GM21737 (cell line): Measurements from ENCODE around the gene UQCR11.

Experiments used
- ATAC-seq: cut with Tn5 transposase; IDR thresholded peaks from one replicate; pipeline ENCODE4 v1.9.1; 2021; ENCODE audit warnings: mild to moderate bottlenecking, moderate library complexity; ENCODE audit not compliant: unreplicated experiment

The UQCR11 gene

DNA sequence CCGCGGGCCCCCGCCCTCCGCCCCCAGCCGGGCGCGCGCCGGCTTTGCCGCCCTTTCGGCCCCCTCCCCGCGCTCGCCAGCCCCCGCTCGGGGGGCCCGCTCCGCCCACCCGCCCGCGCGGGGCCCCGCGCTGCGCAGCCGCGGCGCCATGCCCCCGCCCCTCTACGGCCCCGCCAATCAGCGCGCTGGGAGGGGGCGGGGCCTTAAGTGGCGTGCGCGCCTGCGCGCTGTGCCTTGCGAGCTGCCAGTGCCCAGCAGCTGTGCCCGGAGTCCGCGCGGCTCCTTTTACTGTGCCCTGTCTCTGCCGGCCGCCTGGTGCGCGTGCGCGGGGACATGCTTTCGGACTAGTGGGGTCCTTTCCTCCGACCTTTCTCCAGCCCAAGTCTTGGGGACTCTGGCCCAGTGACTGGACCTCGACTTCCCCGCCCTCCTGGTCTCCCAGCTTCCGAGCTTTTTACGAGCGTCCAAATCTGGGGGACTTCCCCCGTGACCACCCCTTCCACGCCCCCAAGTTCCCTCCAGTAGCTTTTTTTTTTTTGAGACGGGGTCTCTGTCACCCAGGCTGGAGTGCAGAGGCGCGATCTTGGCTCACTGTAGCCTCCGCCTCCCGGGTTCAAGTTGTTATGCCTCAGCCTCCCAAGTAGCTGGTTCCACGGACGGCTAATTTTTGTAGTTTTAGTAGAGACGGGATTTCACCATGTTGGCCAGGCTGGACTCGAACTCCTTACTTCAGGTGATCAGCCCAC lies 12.3 kb downstream of the UQCR11 start, which contains the start of gene MBD3:
MBD3 (minus strand) TSS at position 111 of the 746 bp plus-strand sequence. CDS start 234 bp downstream, outside the sequence.
- peak; percentile 62 for ATAC-seq

DNA sequence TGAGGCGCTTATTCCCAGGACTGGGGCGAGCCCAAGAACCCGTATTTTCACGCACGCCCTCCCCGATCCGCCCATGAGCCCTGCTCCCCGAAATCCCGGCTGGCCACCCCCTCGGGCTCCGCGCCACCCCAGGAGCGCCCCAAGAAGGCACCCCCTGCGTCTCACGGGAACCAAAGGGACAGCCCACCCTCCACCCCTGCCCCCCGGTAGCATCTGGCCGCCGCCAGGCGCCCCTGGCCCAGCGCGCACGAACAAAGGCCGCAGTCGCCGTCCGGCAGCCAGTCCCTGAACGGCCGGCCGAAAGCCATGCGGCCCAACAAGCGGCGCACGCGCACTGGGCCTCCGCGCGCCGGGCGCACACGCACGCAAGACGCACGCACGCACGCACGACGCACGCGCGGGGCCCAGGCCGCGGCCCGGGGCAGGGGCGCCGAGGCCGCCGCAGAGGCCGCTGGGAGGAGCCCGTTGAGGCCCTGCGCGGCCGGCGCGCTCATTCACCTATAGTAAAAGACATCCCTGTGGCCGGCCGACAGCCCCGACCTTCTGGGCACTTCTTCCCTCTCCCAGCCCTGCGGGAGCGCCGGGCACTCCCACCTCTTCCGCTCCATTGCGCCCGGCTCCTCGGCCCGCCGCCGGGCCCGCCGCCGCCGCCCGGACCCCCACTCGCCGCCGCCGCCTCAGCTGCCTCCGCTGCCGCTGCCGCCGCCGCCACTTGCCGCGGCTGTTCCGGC lies 13.1 kb downstream of the UQCR11 start:
- ATAC-seq: peak; percentile 66

DNA sequence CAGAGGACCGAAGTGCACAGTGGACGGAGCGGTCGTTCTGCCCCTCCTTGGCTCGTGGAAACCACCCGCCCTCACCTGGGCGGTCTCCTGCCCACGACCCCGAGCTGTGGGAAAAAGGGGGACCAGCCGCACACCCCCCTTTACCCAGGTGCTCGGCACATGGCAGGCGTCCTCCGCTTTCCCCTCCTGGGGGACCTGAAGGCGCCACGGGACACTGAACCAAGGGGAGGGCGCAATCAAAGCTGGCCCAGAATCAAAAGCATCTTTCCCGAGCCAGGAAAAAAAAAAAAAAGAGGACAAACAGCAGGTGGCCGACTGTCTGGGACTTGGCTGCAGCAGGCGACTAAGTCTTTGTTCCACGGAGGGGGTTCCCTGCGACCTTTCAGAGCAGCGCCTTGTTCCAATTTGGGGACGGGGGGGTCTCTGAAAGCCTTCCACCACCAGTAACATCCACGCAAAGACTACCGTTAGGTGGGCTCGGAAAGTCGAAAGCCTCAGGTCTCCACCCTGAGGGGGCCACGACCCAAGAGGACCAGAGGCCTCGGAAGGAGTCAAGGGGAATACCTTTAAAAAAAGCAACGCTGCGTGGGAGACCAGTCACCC lies 13.7 kb downstream of the UQCR11 start:
- ATAC-seq: no peak

DNA sequence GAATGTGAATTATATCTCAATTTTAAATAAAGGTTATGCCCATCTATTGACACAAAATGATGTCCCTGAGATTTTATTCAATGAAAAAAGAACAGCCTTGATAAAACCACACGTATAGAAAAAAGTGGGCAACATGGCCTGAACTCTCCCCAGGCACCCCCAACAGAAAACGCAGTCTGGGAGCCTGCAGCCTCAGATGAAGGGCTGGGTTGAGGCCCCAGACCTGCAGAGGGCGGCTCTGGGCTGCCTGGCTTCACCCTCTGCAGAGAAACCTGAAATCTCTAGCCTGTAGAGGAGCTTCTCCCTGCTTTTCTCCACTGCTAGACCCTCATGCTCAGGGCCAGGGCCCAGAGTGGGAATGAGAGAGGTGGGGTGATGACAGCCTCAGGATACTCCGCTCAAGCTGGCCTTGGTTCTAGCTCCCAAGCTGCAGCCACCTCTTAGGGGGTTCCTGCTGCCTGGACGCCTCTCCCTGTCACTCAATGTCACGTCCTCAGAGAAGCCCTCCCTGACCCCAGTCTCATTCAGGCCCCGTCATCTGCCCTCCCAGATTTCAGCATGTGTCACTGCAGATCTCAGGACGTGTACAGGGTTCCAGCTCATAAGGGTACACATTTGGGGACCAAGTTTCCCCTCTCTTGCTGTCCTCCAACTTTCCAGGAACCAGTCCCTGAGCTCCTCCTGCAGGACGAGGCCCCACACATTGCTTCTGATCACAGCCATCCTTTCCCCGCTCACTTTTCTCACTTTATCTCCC lies 14.4 kb downstream of the UQCR11 start:
- ATAC-seq: no peak

DNA sequence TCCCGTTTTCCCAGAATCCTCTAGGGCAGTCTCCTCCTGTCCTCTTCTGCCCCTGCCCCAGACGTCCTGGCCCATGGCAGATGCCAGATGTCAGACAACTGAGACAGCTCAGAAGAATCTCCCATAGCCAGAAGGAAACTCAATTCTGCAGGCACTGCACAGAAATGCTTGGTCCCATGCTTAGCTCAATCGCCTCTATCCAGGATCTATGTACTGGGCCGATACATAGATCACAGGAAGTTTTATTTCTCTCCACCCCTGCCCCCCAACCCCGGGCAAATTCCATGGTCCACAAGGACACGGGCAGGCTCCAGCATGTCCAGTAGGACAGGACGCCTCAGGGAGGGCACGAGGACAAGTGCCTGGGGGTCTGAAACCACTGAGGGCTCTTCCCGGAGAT lies 17.4 kb downstream of the UQCR11 start:
- ATAC-seq: no peak

DNA sequence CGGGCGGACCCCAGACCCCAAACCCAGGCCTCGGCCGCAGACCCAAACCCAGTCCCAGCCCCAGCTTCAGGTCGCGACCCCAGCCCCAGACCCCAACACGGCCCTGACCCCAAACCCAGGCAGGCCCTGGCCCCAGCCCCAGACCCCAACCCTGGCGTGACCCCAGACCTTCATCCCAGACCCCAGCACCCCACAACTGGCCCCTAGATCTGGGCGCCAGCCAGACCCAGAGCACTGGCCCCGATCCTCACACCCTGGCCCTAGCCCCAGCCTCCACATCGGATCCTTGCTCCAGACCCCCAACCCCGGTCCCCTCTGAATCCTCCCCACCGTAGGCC lies 20.1 kb downstream of the UQCR11 start:
- ATAC-seq: no peak

DNA sequence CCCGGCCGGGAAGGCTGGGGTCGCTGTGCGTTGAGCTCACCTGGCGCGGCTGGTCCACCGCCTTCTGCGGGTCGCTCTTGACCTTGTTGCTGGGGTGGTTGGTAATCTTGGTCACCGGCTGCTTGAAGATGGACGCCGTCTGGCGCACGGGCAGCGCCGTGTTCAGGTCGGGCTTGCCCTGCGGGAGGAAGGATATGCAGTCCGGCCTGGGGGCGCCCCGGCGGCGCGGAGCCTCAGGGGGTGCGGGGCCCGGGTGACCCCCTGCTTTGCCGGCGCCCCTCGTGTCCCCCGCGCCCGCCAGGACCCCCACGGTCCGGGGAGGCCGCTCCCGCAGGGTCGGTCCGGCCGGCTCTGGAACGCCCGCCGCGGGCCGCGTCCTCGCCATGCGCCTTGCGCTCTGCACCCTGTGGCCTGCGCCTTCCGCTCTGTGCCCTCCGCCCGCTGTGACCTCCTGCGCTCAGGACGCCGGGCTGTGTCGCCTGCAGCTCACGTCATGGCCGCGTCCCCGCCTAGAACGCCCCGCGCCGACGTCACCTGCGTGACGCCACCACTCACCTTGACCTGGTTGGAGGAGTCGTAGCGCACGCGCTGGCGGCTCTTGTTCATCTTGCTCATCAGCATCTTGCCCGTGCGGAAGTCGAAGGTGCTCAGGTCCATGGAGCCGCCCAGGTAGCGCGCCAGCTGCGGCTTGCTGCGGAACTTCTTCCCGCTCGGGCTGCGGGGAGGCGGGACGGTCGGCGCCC lies 20.6 kb downstream of the UQCR11 start:
- no peak for ATAC-seq

DNA sequence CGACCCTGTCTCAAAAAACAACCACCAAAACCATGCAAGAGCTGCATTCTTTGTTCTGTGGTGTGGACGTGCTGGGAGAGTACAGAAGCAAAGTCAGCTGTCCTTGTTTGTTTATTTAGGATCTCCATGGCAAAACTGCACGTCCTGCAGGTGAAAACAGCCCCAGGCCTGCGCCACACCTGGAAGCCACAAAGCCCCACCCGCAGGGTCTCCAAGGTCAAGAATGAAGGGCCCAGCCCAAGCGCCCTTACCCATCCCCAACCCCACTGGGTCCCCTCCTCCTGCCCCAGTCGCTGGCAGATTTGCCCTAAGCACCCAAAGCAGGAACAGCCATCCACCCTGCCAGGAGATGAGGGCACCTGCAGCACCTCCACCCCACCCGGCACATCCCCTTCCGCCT lies 23.1 kb downstream of the UQCR11 start:
- no peak for ATAC-seq

DNA sequence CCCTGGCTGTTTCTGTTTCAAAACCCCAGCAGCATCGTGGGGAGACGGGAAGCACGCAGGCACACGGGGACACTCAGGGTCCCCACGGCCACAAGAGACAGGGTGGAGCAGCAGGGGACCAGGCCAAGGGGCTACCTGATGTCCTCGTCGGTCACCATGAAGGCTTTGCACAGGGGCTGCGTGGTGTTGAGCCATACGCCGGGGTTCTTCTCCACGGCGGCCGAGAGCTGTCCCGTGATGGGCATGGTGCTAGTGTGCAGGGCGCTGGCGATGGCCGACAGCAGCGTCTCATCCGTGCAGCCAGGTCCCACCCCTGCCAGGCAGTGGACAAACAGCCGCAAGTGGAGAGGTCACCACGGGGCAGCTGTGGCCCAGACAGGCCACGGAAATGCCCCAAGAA lies 24.3 kb downstream of the UQCR11 start:
- no peak for ATAC-seq

DNA sequence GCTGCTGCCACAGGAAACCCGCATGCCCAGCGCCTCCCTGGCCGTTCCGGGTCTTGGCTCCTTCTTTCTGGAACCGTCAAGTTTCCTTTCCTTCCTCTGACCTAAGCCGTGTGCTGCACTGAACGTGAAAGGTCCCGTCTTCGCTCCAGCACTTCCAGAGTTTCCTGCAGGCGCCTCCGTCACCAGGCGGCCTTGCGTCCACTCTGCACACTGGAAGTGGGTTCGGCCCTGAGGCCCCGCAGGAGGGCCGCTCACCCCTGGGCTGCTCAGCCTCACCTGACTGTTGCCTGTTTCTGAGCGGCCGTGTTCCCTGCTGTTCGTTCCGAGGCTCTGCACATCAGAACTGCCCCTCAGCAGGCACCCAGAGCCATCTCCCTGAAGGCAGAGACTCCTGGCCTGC lies 24.9 kb downstream of the UQCR11 start:
- ATAC-seq: no peak

DNA sequence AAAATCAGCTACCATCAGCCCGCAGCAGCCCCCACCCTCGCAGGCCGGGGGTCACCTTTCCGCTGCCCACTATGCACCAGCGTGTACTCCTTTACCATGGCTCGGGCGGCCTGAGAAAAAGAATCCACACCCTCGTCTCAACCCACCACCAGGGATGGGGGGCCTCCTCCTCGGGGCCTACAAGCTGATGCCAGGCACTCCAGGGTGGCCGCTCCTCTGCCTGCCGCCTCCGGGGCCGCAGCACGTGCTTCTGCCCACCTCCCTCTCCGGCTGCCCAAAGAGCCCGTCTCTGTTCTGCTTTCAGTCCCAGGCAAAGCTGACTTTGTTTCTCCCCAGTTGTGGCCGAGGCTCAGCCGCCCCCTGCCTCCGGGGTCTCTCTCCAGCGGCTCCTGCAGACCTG lies 26.0 kb downstream of the UQCR11 start:
- no peak for ATAC-seq

DNA sequence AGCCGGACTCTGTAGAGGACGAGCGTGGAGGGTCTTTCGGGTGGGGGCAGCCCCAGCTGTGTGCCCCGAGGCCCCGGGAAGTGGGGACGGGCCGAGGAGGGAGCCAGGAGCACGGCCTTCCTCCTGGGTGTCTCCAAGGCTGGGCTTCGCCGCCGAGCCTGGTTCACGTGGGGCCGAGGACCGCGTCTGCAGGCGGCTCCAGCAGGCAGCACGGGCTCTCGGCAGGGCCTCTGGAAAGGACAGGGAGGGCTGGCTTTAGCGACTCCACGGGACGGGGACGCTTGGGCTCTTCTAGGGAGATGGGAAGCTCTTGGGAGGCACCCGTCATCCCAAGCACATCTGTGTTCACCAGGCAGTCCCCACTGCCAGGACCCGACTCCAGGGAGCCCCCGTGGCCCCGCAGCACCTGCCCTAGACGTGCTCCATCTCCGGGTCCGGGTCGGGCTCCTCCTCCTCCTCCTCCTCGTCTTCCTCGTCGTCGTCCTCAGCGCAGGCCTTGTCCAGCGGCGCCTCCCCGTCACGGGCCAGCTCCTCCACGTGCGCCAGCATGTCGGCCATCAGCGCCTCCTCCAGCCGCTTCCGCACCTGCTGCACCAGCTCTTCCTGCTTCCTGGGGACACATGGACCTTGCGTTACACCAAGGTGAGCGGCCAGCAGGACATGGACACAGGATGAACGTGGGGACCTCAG lies 27.2 kb downstream of the UQCR11 start:
- no peak for ATAC-seq

DNA sequence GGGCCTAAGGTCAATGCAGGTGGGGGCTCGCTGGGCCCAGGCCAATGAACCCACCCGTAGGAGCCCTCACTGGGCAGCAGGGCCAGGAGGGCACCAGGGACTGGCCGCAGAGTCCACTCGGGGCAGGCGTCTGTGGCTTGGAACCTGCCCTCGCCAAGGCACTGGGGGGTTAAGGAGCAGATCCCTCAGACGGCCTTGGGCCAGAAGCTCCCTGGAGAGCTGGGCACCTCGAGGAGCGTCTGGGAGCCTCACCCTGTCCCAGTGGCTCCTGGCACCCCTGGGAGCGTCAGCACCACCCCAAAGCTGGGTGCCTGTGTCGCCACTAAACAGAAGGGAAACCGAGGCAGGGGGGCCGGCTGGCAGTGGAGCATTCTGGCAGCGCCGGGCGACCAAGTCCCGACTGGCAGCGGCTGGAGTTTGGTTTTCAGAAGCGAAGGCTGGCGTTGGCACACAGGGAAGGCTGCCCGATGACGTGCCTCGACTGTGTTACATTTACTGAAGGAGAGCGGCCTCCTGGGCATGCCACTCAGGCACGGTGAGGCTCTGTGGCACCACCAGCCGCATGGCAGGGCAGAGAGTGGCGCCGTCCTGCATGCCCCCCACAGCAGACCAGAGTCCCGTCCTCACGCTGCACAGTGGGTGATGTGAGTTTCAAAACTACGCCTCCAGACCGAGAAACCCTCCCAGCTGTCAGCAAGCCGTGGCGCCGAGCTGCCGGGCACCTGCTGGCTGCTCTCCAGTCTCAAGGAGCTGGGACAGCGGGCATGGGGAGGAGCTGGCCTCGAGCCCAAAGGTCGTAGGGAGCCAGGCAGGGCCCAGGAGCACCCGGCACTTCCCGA lies 28.0 kb downstream of the UQCR11 start:
- ATAC-seq: no peak

DNA sequence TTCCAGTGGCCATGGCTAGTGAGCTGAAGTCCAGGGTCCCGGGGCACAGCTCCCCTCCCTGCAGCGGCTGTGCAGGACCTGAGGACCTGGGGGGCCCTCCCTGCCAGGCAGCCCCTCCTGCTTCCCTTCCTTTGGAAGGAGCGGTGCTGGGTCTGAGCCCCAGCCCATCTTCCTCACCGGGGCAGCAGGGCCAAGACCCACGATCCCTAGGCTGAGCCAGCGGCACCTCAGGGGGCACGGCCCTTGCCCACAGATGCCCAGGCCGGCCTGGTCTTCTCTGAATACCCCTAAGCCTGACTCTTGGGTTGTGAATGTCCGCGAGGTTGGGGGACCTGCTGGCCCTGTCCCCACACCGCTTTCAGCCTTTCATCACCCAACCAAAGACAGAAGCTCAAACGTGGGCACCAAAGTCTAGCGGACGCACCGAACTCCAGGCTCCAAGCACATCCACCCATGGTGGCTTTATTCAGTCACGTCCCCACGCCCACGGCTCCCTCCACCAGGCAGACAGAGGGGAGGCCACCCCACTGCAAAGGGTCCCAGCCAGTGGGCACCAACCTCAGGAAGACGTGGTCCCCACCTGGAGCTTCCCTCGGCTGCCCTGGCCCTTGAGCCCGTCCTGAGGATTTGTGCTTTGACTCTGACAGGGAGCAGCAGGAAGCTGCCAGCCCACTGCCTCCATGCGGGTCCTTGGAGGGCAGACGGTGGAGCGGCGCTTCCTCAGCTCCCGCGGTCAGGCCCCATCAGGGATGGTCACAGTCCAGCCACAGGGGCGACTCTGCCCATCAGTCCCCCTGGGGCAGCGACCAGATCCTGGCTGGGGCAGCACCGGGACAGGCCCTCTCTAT lies 28.8 kb downstream of the UQCR11 start:
- ATAC-seq: no peak

DNA sequence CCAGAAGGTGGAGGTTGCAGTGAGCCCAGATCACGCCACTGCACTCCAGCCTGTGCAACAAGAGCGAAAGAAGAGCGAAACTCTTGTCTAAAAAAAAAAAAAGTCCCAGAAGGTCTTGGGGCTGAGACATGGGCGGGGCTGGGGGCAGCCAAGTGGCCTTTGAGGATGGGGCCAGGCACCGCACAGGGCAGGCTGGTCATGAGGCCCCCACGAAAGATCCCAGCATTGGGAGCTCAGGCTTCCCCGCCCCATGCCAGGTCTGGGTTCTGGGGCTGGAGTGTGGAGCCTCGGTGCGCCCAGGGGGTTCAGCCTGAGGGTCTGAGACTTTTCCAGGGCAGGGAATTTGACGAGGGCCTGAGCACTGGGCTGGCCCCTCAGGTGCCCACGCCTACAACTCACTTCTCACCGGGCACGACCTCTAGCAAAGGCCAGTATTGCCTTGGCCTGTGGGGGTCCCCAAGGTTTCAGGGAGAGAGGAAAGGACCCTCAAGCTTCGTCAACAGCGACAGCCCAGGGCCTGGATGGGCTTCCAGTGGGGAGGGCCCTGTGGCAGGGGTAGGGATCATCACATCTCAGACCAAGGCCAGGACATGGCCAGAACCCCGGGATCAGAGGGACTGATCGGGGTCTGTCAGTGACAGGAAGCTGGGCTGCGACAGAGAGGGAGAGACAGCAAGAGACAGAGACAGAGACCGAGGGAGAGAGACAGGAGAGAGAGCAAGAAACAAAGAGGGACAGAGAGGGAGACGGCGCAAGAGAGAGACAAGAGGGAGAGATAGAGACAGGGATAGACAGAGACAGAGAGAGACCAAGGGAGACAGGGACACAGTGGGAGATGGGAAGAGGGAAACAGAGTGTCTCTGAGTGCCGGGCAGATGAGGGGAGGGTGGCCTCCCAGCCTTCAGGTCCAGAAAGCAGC lies 29.7 kb downstream of the UQCR11 start:
- no peak for ATAC-seq

DNA sequence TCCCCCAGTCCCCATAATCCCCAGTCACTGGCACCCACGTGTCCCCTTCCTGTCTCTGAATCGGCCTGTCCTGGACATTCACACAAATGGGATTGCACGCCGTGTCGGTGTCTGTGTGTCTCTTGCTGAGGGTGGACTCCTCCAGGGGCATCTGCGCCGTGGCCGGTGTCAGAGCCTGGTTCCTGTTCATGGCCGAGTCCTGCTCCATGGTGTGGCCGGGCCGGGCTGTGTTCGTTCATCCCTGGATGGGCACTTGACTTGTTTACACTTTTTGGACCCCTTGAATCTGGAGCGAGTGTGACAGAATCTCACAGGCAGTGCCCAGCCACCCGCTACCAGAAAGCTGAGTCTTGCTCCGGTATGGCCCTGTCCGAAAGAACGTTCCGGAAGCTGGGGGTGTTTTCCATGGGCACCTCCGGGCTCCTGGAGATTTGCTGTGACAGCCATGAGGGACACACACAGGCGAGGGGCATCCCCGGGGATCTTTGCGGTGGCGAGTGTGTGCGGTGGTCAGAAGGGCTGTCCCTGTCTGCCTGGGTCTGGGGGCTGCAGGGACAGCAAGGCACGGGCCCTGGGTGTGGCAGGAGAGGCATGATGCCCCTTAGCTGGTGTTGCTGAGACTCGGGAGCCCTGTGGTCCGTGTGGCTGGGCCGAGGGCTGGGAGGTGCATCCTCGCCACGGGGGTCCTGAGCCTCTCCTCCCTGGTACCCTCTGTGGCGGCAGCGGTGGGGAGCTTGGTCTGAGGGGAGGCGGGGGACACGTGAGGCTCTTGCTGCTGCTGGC lies 30.7 kb downstream of the UQCR11 start:
- no peak for ATAC-seq
